Neural cell (in vitro differentiated cells): ENCODE data around the gene AP2B1.
A peak's percentile ranks its signal among the peaks of the same experiment; 100 is the strongest.

Source experiments
- EP300 ChIP-seq: fragments of 450-650 bp; conservative IDR thresholded peaks from 2 replicates; pipeline ENCODE4 v1.6.1; 2014; ENCODE audit warnings: antibody characterized with exemption, mild to moderate bottlenecking, moderate library complexity; ENCODE audit not compliant: poor library complexity, severe bottlenecking
- EZH2 ChIP-seq: fragments of 200-600, 300-800 bp; shearing (Covaris generic), sonication (generic); IDR thresholded peaks from 2 replicates; pipeline ENCODE4 v1.6.1; 2014; ENCODE audit warnings: antibody characterized with exemption, low read length, borderline replicate concordance, mild to moderate bottlenecking; ENCODE audit not compliant: insufficient read depth, poor library complexity, severe bottlenecking
- POLR2AphosphoS5 ChIP-seq: IDR thresholded peaks from 2 replicates; pipeline ENCODE4 v1.6.1; 2012
- RAD21 ChIP-seq: fragments of 450-650 bp; conservative IDR thresholded peaks from 2 replicates; pipeline ENCODE4 v1.6.1; 2014; ENCODE audit warnings: antibody characterized with exemption, mild to moderate bottlenecking, moderate library complexity
- REST ChIP-seq: IDR thresholded peaks from 2 replicates; pipeline ENCODE4 v1.6.1; 2012; ENCODE audit warnings: borderline replicate concordance
- SMC3 ChIP-seq: fragments of 450-650 bp; conservative IDR thresholded peaks from 2 replicates; pipeline ENCODE4 v1.6.1; 2014; ENCODE audit warnings: antibody characterized with exemption, mild to moderate bottlenecking, moderate library complexity; ENCODE audit not compliant: poor library complexity
- TAF1 ChIP-seq: IDR thresholded peaks from 2 replicates; pipeline ENCODE4 v1.6.1; 2012; ENCODE audit warnings: low read depth
- TF ChIP-seq, protein P1 (sequence below): fragments of 450-650 bp; IDR thresholded peaks from 2 replicates; pipeline ENCODE4 v1.5.1; 2014; ENCODE audit warnings: antibody characterized with exemption, mild to moderate bottlenecking, moderate library complexity; ENCODE audit not compliant: poor library complexity, severe bottlenecking

- TF ChIP-seq, protein P1, sequence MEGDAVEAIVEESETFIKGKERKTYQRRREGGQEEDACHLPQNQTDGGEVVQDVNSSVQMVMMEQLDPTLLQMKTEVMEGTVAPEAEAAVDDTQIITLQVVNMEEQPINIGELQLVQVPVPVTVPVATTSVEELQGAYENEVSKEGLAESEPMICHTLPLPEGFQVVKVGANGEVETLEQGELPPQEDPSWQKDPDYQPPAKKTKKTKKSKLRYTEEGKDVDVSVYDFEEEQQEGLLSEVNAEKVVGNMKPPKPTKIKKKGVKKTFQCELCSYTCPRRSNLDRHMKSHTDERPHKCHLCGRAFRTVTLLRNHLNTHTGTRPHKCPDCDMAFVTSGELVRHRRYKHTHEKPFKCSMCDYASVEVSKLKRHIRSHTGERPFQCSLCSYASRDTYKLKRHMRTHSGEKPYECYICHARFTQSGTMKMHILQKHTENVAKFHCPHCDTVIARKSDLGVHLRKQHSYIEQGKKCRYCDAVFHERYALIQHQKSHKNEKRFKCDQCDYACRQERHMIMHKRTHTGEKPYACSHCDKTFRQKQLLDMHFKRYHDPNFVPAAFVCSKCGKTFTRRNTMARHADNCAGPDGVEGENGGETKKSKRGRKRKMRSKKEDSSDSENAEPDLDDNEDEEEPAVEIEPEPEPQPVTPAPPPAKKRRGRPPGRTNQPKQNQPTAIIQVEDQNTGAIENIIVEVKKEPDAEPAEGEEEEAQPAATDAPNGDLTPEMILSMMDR, result peak; percentile 7
- TF ChIP-seq EZH2 (no peak), REST (no peak), POLR2AphosphoS5 (no peak), RAD21 (no peak), SMC3 (no peak), TAF1 (no peak), EP300 (no peak)
These were observed 47.5 kb upstream of the AP2B1 start for GRCh38 chr17:35539659-35540026.
